OCI-LY3 (cell line): ENCODE results near the gene POLR3H.
A peak's percentile ranks its signal among the peaks of the same experiment; 100 is the strongest.
"Not testable (repeated sequence)": the region's sequence is repeated elsewhere in the genome, so short reads cannot be mapped to it uniquely, and the experiment has no call there.

Experiments
- H2AFZ ChIP-seq: fragments of 200-600, 300-600 bp; shearing (Covaris generic); 2 replicates; pipeline ENCODE4 v1.6.0; 2014; ENCODE audit warnings: antibody characterized with exemption, low read depth, low read length
- H3K27ac ChIP-seq: fragments of 200-600, 300-600 bp; sonication (generic); 2 replicates; pipeline ENCODE4 v1.5.1; 2014; ENCODE audit warnings: mild to moderate bottlenecking, low read length, moderate library complexity, mixed read lengths
- H3K27me3 ChIP-seq: fragments of 200-600, 300-600 bp; sonication (generic); 2 replicates; pipeline ENCODE4 v1.6.1; 2014; ENCODE audit warnings: low read depth, low read length, mixed read lengths
- H3K36me3 ChIP-seq: fragments of 200-600, 300-600 bp; sonication (generic); replicated peaks from 2 replicates; pipeline ENCODE3; 2014; ENCODE audit warnings: low read depth, low read length, mixed read lengths
- H3K4me1 ChIP-seq: fragments of 300-600, 200-600 bp; sonication (generic); 2 replicates; pipeline ENCODE4 v1.6.1; 2014; ENCODE audit warnings: low read length, mixed read lengths
- H3K4me2 ChIP-seq: fragments of 200-600, 300-600 bp; sonication (generic); 2 replicates; pipeline ENCODE4 v1.6.1; 2014; ENCODE audit warnings: low read length, mixed read lengths
- H3K4me3 ChIP-seq: fragments of 300-600, 200-600 bp; sonication (generic); 2 replicates; pipeline ENCODE4 v1.5.1; 2014; ENCODE audit warnings: antibody characterized with exemption, mild to moderate bottlenecking, low read length, moderate library complexity
- H3K79me2 ChIP-seq: fragments of 300-600, 200-600 bp; shearing (Covaris generic); 2 replicates; pipeline ENCODE4 v1.6.1; 2014; ENCODE audit warnings: mild to moderate bottlenecking, low read length, mixed read lengths
- H3K9ac ChIP-seq: fragments of 300-600, 200-600 bp; shearing (Covaris generic); 2 replicates; pipeline ENCODE4 v1.6.0; 2014; ENCODE audit warnings: mild to moderate bottlenecking, low read length, moderate library complexity
- H3K9me3 ChIP-seq: fragments of 200-600, 300-600 bp; shearing (Covaris generic); 2 replicates; pipeline ENCODE4 v1.6.1; 2014; ENCODE audit warnings: low read length, mixed read lengths; ENCODE audit not compliant: insufficient read depth
- H4K20me1 ChIP-seq: fragments of 200-600, 300-600 bp; sonication (generic); 2 replicates; pipeline ENCODE4 v1.6.1; 2016; ENCODE audit warnings: low read length, mixed read lengths; ENCODE audit not compliant: insufficient read depth
- EZH2phosphoT487 ChIP-seq: fragments of 200-600 bp; shearing (Covaris generic); IDR thresholded peaks from 2 replicates; pipeline ENCODE4 v1.6.1; 2018; ENCODE audit warnings: antibody characterized with exemption, mixed run types, low read depth
- TF ChIP-seq, protein P1 (sequence below): fragments of 200-600, 300-600 bp; sonication (generic); IDR thresholded peaks from 2 replicates; pipeline ENCODE4 v1.5.1; 2014; ENCODE audit warnings: antibody characterized with exemption, low read length, low read depth

The POLR3H gene

DNA sequence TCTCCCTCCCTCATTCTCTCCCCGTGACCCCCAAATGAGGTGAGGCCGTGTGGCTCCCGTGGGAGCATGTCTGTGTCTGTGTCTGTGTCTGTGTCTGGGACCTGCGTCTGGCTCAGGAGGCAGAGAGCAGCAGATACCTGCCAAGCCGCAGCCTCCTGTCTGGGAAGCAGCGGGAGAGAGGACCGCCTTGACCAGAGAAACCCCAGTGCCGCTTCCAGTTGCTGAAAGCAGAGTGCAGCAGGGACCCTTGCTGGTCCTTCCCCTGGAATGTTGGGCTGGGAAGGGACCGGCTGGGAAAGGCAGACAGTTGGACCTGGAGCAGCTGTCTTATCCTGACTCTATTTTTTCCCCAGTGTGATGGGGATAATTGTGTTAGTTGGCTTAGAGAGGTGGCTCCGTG lies 17.1 kb upstream of the POLR3H start:
- no peak overlapping the region for H3K27ac ChIP-seq
- no peaks in the 10 kb centered on the region for H4K20me1 ChIP-seq
- no peaks in the 10 kb centered on the region for H3K9me3 ChIP-seq
- no peaks in the 10 kb centered on the region for H3K4me1 ChIP-seq
- no peak overlapping the region for H3K4me2 ChIP-seq
- no peak overlapping the region for H3K4me3 ChIP-seq
- H3K27me3 ChIP-seq = peaks cover 24% of the 10 kb centered on the region
- no peaks in the 10 kb centered on the region for H3K36me3 ChIP-seq
- TF ChIP-seq EZH2phosphoT487 = no peak
- TF ChIP-seq, protein P1, sequence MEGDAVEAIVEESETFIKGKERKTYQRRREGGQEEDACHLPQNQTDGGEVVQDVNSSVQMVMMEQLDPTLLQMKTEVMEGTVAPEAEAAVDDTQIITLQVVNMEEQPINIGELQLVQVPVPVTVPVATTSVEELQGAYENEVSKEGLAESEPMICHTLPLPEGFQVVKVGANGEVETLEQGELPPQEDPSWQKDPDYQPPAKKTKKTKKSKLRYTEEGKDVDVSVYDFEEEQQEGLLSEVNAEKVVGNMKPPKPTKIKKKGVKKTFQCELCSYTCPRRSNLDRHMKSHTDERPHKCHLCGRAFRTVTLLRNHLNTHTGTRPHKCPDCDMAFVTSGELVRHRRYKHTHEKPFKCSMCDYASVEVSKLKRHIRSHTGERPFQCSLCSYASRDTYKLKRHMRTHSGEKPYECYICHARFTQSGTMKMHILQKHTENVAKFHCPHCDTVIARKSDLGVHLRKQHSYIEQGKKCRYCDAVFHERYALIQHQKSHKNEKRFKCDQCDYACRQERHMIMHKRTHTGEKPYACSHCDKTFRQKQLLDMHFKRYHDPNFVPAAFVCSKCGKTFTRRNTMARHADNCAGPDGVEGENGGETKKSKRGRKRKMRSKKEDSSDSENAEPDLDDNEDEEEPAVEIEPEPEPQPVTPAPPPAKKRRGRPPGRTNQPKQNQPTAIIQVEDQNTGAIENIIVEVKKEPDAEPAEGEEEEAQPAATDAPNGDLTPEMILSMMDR = no peak
- H2AFZ ChIP-seq = no peak overlapping the region
- no peaks in the 10 kb centered on the region for H3K79me2 ChIP-seq
- no peak overlapping the region for H3K9ac ChIP-seq

DNA sequence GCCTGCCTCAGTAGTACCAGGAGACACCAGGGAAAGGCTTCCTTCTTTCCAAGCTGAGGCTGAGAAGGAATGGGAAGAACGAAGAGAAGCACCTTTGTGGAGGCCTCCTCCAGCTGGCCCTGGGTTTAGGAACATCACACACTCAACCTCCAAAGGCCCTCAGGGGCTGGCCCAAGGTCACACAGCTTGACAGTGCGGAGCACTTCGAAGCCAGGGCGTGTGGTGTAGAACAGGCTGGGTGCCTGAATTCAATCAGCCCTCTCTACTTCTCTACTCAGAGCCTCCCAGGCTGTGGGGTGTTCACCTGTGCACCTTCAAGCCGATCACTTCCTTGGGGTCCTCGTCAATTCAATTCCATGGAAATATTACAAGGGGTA lies 15.8 kb upstream of the POLR3H start:
- H3K9ac ChIP-seq = no peak overlapping the region

DNA sequence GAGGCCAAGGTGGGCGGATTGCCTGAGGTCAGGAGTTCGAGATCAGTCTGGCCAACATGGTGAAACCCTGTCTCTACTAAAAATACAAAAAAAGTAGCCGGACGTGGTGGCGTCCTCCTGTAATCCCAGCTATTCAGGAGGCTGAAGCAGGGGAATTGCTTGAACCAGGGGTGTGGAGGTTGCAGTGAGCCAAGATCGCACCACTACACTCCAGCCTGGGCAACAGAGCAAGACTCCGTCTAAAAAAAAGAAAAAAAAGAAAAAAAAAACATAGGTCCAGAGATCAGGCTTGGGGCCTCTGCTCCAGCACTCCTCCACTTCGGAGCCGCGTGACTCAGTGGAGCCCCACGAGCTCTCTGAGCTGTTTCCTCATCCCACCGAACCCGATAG lies 14.0 kb upstream of the POLR3H start:
- H3K9ac ChIP-seq, H2AFZ ChIP-seq, H4K20me1 ChIP-seq, H3K36me3 ChIP-seq, H3K4me3 ChIP-seq, H3K27ac ChIP-seq, H3K9me3 ChIP-seq, H3K4me2 ChIP-seq, H3K79me2 ChIP-seq, H3K4me1 ChIP-seq: not testable (repeated sequence)
- H3K27me3 ChIP-seq = peaks cover 24% of the 10 kb centered on the region

More for the DNA sequence above, 15.8 kb upstream of the POLR3H start:
- Histone ChIP-seq H3K9me3 (no peaks in the 10 kb centered on the region), H4K20me1 (no peaks in the 10 kb centered on the region), H3K4me1 (no peaks in the 10 kb centered on the region), H3K27me3 (peaks cover 24% of the 10 kb centered on the region), H3K4me2 (no peak overlapping the region), H2AFZ (no peak overlapping the region), H3K4me3 (no peak overlapping the region), H3K79me2 (no peaks in the 10 kb centered on the region), H3K27ac (no peak overlapping the region), H3K36me3 (no peaks in the 10 kb centered on the region)
- no peak for TF ChIP-seq EZH2phosphoT487
- TF ChIP-seq, protein P1 = no peak

DNA sequence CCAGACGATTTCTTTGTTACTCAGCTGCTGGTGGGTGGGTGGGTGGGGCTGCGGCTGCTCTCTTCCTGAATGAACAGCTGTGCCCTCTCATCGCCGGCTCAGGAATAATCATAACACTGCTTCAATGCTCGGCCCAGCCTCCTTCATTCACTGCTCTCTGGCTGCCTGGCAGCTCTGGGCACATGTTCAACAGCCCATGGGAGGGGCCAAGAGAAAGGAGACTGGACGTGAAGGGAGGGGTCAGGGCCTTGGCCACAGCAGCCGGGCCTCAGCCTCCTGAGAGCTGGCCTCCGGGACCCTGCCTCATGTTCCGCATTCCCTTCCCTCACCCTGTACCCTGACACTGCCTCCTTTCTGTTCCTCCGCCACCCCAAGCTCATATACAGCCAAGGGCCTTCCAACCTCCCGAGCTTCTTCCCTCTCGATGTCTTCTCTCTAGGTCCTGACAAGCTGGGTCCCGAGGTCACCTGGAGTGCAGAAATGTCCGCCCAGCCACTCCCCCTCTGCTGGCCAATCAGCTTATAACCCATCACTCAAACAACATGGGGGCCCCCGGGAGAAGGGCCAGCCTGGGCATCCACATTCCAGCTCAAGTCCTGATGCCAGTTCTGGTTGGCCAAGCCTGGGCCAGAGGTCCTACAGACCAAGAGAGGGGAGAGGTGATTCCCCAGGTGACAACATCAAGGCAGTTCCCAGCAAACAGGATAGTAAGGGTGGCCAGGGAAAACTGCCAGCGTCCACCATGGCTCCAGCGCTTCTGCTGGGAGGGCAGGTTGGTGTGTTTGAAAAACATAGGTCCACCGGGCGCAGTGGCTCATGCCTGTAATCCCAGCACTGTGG lies 13.4 kb upstream of the POLR3H start:
- H3K4me3 ChIP-seq = no peak overlapping the region
- no peaks in the 10 kb centered on the region for H4K20me1 ChIP-seq
- H3K79me2 ChIP-seq = no peaks in the 10 kb centered on the region
- 0 out of 2 replicates have a peak overlapping the region, but pooled peaks have one; percentile 14 for H2AFZ ChIP-seq
- no peak overlapping the region for H3K27ac ChIP-seq
- peaks cover 24% of the 10 kb centered on the region for H3K27me3 ChIP-seq
- no peak overlapping the region for H3K4me2 ChIP-seq
- H3K36me3 ChIP-seq = no peaks in the 10 kb centered on the region
- no peaks in the 10 kb centered on the region for H3K9me3 ChIP-seq
- no peak for TF ChIP-seq EZH2phosphoT487
- TF ChIP-seq, protein P1 = no peak
- H3K9ac ChIP-seq = no peak overlapping the region
- H3K4me1 ChIP-seq = no peaks in the 10 kb centered on the region
